IMR-90 (cell line): ENCODE results near the gene CPXM2. TPM values are rescaled to one million over a fixed set of nuclear protein-coding genes. Genes with fewer than 3 reads are reported as not detected.

Source experiments
- ATAC-seq: fragments of 200-7000 bp; cut with Tn5 transposase; 2 replicates; pipeline ENCODE4 v1.9.1; 2020; ENCODE audit warnings: low read depth, mild to moderate bottlenecking, moderate library complexity
- BruUV-seq: library from RNA; stranded (reverse); fragments of 400-500 nt; replicated peaks from 2 replicates; lab custom pipeline; 2021; lab: Mats Ljungman, UMichigan
- CTCF ChIA-PET: fragments of 300-600 bp; formaldehyde crosslinking; extraction: SDS; loops from one replicate; lab custom pipeline; 2021; ENCODE audit warnings: antibody characterized with exemption; lab: Yijun Ruan, JAX
- POLR2A ChIA-PET: fragments of 300-600 bp; sonication (Branson Sonifier 250); formaldehyde crosslinking; loops from one replicate; lab custom pipeline; 2022; ENCODE audit warnings: antibody characterized with exemption; ENCODE audit not compliant: unreplicated experiment; lab: Charles Lee
- DNase-seq: peaks from one replicate; pipeline ENCODE4 v3.0.0; 2013
- H2AFZ ChIP-seq: replicated peaks from 2 replicates; pipeline ENCODE3; 2013; ENCODE audit warnings: low read length, mild to moderate bottlenecking; ENCODE audit not compliant: poor library complexity
- H2AK5ac ChIP-seq: 2 replicates; pipeline ENCODE4 v1.6.1; 2013; ENCODE audit warnings: low read depth, low read length, inconsistent platforms
- H2AK9ac ChIP-seq: replicated peaks from 2 replicates; pipeline ENCODE3; 2013; ENCODE audit warnings: mild to moderate bottlenecking, low read depth, low read length, moderate library complexity; ENCODE audit not compliant: poor library complexity
- H2BK120ac ChIP-seq: 2 replicates; pipeline ENCODE4 v1.6.1; 2013; ENCODE audit warnings: low read depth, low read length, inconsistent platforms
- H2BK15ac ChIP-seq: 3 replicates; pipeline ENCODE4 v1.6.1; 2013; ENCODE audit warnings: low read depth, low read length, inconsistent platforms
- H2BK20ac ChIP-seq: 2 replicates; pipeline ENCODE4 v1.6.1; 2013; ENCODE audit warnings: low read depth, mild to moderate bottlenecking, inconsistent platforms, low read length, moderate library complexity
- H2BK5ac ChIP-seq: 2 replicates; pipeline ENCODE4 v1.6.1; 2013; ENCODE audit warnings: mild to moderate bottlenecking, low read depth, low read length, inconsistent platforms; ENCODE audit not compliant: poor library complexity, severe bottlenecking
- H3K14ac ChIP-seq: replicated peaks from 2 replicates; pipeline ENCODE4 v1.6.1; 2013; ENCODE audit warnings: low read depth, low read length, inconsistent platforms
- H3K18ac ChIP-seq: 2 replicates; pipeline ENCODE4 v1.6.1; 2013; ENCODE audit warnings: low read depth, low read length, control low read depth
- H3K23ac ChIP-seq: 2 replicates; pipeline ENCODE4 v1.6.1; 2013; ENCODE audit warnings: low read depth, low read length, inconsistent platforms
- H3K27ac ChIP-seq: 2 replicates; pipeline ENCODE4 v1.5.1; 2013; ENCODE audit warnings: mild to moderate bottlenecking, control low read depth, low read length; ENCODE audit not compliant: insufficient read depth
- H3K27me3 ChIP-seq: 2 replicates; pipeline ENCODE4 v1.6.1; 2013; ENCODE audit warnings: low read length; ENCODE audit not compliant: control insufficient read depth, insufficient read depth
- H3K36me3 ChIP-seq: 2 replicates; pipeline ENCODE4 v1.6.1; 2013; ENCODE audit warnings: low read length, mixed read lengths; ENCODE audit not compliant: control insufficient read depth, insufficient read depth
- H3K4ac ChIP-seq: 2 replicates; pipeline ENCODE4 v1.6.1; 2013; ENCODE audit warnings: low read depth, low read length, inconsistent platforms
- H3K4me1 ChIP-seq: 2 replicates; pipeline ENCODE4 v1.6.1; 2013; ENCODE audit warnings: low read length, mixed read lengths; ENCODE audit not compliant: control insufficient read depth, insufficient read depth
- H3K4me2 ChIP-seq: 2 replicates; pipeline ENCODE4 v1.6.1; 2013; ENCODE audit warnings: low read depth, mild to moderate bottlenecking, control low read depth, low read length, moderate library complexity
- H3K4me3 ChIP-seq: 2 replicates; pipeline ENCODE4 v1.5.1; 2013; ENCODE audit warnings: low read depth, mild to moderate bottlenecking, control low read depth, low read length, moderate library complexity; ENCODE audit not compliant: insufficient read depth
- H3K56ac ChIP-seq: 2 replicates; pipeline ENCODE4 v1.6.1; 2013; ENCODE audit warnings: low read length, inconsistent platforms; ENCODE audit not compliant: insufficient read depth; ENCODE audit errors: extremely low read depth
- H3K79me1 ChIP-seq, 2 experiments: 2 replicates each; pipeline ENCODE4 v1.6.1; 2013; ENCODE audit warnings: low read length in 2 of 2, inconsistent platforms in 1 of 2, low read depth in 1 of 2
- H3K9ac ChIP-seq: 2 replicates; pipeline ENCODE4 v1.6.1; 2013; ENCODE audit warnings: low read depth, low read length, control low read depth
- H3K9me1 ChIP-seq: 2 replicates; pipeline ENCODE4 v1.6.1; 2013; ENCODE audit warnings: low read length, inconsistent platforms; ENCODE audit not compliant: insufficient read depth
- H3K9me3 ChIP-seq: 2 replicates; pipeline ENCODE4 v1.6.1; 2013; ENCODE audit warnings: low read length; ENCODE audit not compliant: control insufficient read depth, insufficient read depth
- H4K20me1 ChIP-seq: 2 replicates; pipeline ENCODE4 v1.6.1; 2013; ENCODE audit warnings: low read length, inconsistent platforms; ENCODE audit not compliant: insufficient read depth
- H4K5ac ChIP-seq: 2 replicates; pipeline ENCODE4 v1.6.1; 2013; ENCODE audit warnings: mild to moderate bottlenecking, low read depth, low read length, control low read depth
- H4K8ac ChIP-seq, 2 experiments: 2 replicates each; pipeline ENCODE4 v1.6.1; 2013; ENCODE audit warnings: low read depth in 2 of 2, low read length in 2 of 2, control low read depth in 1 of 2, inconsistent platforms in 1 of 2
- H4K91ac ChIP-seq: 2 replicates; pipeline ENCODE4 v1.6.1; 2013; ENCODE audit warnings: low read depth, low read length, inconsistent platforms; ENCODE audit not compliant: insufficient read depth
- MAZ ChIP-seq: IDR thresholded peaks from 2 replicates; pipeline ENCODE4 v1.6.1; 2012; ENCODE audit warnings: low read depth, mild to moderate bottlenecking, low read length, improper control_type of control experiment, moderate library complexity, borderline replicate concordance
- NFE2L2 ChIP-seq: fragments of 150-350 bp; IDR thresholded peaks from 2 replicates; pipeline ENCODE4 v1.6.1; 2016; ENCODE audit warnings: low read depth, mild to moderate bottlenecking, low read length
- RAD21 ChIP-seq: IDR thresholded peaks from 2 replicates; pipeline ENCODE4 v1.6.1; 2012; ENCODE audit warnings: low read length, improper control_type of control experiment
- USF2 ChIP-seq: fragments of 150-350 bp; IDR thresholded peaks from 2 replicates; pipeline ENCODE4 v1.6.1; 2017; ENCODE audit warnings: mild to moderate bottlenecking, antibody characterized with exemption, low read length, low read depth
- WGBS, 2 experiments: methylation state at CpG; one replicate each; pipeline versions ENCODE4 v1.1.5 to v1.1.7; 2013; ENCODE audit warnings: missing lambda C conversion rate in 2 of 2; ENCODE audit not compliant: insufficient read length in 1 of 2; ENCODE audit errors: extremely low coverage in 2 of 2; 5-methylcytosine and 5-hydroxymethylcytosine counted together
- dilution Hi-C: fragments of 300-500 bp; cut with HindIII; formaldehyde crosslinking; loops from one replicate; pipeline ENCODE4 v1.14.3; 2018; ENCODE audit warnings: low sequenced_read_pairs; ENCODE audit not compliant: unreplicated experiment
- in situ Hi-C: fragments of 300-500 bp; cut with MboI; formaldehyde crosslinking; loops from 3 replicates; pipeline ENCODE4 v1.14.3; 2019; ENCODE audit warnings: low sequenced_read_pairs, inconsistent platforms, mixed read lengths
- intact Hi-C: fragments of 100-400 bp; cut with micrococcal nuclease; formaldehyde crosslinking; loops from 2 replicates; pipeline ENCODE4 v1.10.0; 2022
- polyA plus RNA-seq, 3 experiments: library from polyadenylated mRNA; depleted of rRNA; stranded (reverse); fragments of >200 nt; gene quantifications; 2 replicates each; pipeline ENCODE4 v1.2.3, GENCODE V29; 2012; ENCODE audit warnings: low replicate concordance in 1 of 3
- total RNA-seq: library from RNA; depleted of rRNA; stranded (reverse); fragments of >200 nt; gene quantifications from 2 replicates; pipeline ENCODE4 v1.2.3, GENCODE V29; 2012

Gene CPXM2
- total and polyA plus RNA-seq, 2 of the 4 experiments (the other 2 are of a cell fraction): not detected

- in situ Hi-C loops (no loop called here), intact Hi-C loops (no loop called here), dilution Hi-C loops (no loop called here)
- Histone ChIP-seq H3K18ac (no peak overlapping the region), H4K8ac (no peak overlapping the region), H3K9me3 (peaks cover 14% of the 10 kb centered on the region), H3K27ac (no peak overlapping the region), H2BK15ac (no peak overlapping the region), H2AK9ac (no peak overlapping the region), H4K91ac (no peak overlapping the region), H3K27me3 (no peaks in the 10 kb centered on the region), H3K4me1 (no peaks in the 10 kb centered on the region), H3K4me2 (no peak overlapping the region), H3K4me3 (no peak overlapping the region), H3K36me3 (no peaks in the 10 kb centered on the region), H3K4ac (no peak overlapping the region), H3K23ac (no peak overlapping the region), H2BK5ac (no peak overlapping the region), H3K79me1 (no peaks in the 10 kb centered on the region), H2AFZ (no peak overlapping the region), H3K14ac (no peak overlapping the region), H3K56ac (no peak overlapping the region), H2AK5ac (no peak overlapping the region), H3K9ac (no peak overlapping the region), H2BK20ac (no peak overlapping the region), H2BK120ac (no peak overlapping the region), H4K20me1 (no peaks in the 10 kb centered on the region), H4K5ac (no peak overlapping the region), H3K9me1 (no peaks in the 10 kb centered on the region)
- BruUV-seq: no TSS peak
- ChIA-PET POLR2A (no interaction called here), CTCF (no interaction called here)
- TF ChIP-seq NFE2L2: no peak
- TF ChIP-seq MAZ: no peak
- no peak for TF ChIP-seq USF2
- no peak for TF ChIP-seq RAD21
- ATAC-seq (no peak), DNase-seq (no peak)
- WGBS, 2 experiments: 67% methylated on average over 3 of the region's 9 CpGs; no CpG with 5 or more reads in 1 of the 2 experiments
Observed at GRCh38 chr10:123842692-123843385, 48.8 kb downstream of the CPXM2 start.
